C1 segment of cervical spinal cord (tissue), 14 donors: Measurements from ENCODE around the gene SPSB2.

Experiments
- DNase-seq, 14 donors: peaks; one replicate each; lab custom pipeline; 2025; lab: John Stamatoyannopoulos, UW

Gene SPSB2

GRCh38 chr12:6833189-6833890 is 39.8 kb downstream of the SPSB2 start:
- no peak for DNase-seq

GRCh38 chr12:6832125-6832524 is 41.0 kb downstream of the SPSB2 start:
- no peak for DNase-seq

- DNase-seq, result no peak
Measured at GRCh38 chr12:6831450-6831995, 41.6 kb downstream of the SPSB2 start.

- no peak for DNase-seq
Measured at GRCh38 chr12:6830999-6831398, 42.1 kb downstream of the SPSB2 start.

GRCh38 chr12:6830286-6830890 is 42.7 kb downstream of the SPSB2 start:
- DNase-seq, result no peak

GRCh38 chr12:6829536-6830220 is 43.4 kb downstream of the SPSB2 start:
- DNase-seq, result peak in 1 of 14 donors; percentile 11

- DNase-seq, result peak in 1 of 14 donors; percentile 74
Measured at GRCh38 chr12:6828781-6829535, 44.1 kb downstream of the SPSB2 start.

GRCh38 chr12:6827982-6828780 is 44.9 kb downstream of the SPSB2 start, which contains the start of gene P3H3:
Gene P3H3, plus strand, starts transcription at chr12:6828407. Its CDS starts 34 bp downstream, at chr12:6828441.
- peak in 3 of 14 donors; percentile 9 to 63 (median 28) for DNase-seq

GRCh38 chr12:6827437-6827911 is 45.6 kb downstream of the SPSB2 start:
- peak in 9 of 14 donors; percentile 15 to 91 (median 35) for DNase-seq

GRCh38 chr12:6826734-6827436 is 46.2 kb downstream of the SPSB2 start:
- no peak for DNase-seq

- no peak for DNase-seq
Measured at GRCh38 chr12:6826125-6826733, 46.9 kb downstream of the SPSB2 start.

- peak in 13 of 14 donors; percentile 18 to 85 (median 69) for DNase-seq
Measured at GRCh38 chr12:6825398-6826124, 47.5 kb downstream of the SPSB2 start.

GRCh38 chr12:6824901-6825381 is 48.2 kb downstream of the SPSB2 start:
- DNase-seq, result peak in 1 of 14 donors; percentile 70

- DNase-seq, result peak in 1 of 14 donors; percentile 43
Measured at GRCh38 chr12:6824085-6824775, 48.9 kb downstream of the SPSB2 start.

- DNase-seq, result no peak
Measured at GRCh38 chr12:6823182-6824084, 49.7 kb downstream of the SPSB2 start.

GRCh38 chr12:6822426-6823135 is 50.5 kb downstream of the SPSB2 start:
- DNase-seq, result peak in 1 of 14 donors; percentile 48
